H1 (cell line): ENCODE results near the gene ZNF33A. TPM values are rescaled to one million over a fixed set of nuclear protein-coding genes. Genes with fewer than 3 reads are reported as not detected.

Experiments used
- CTCF ChIA-PET: fragments of 300-600 bp; sonication (Branson Sonifier 250); formaldehyde crosslinking; loops from one replicate; lab custom pipeline; 2021; ENCODE audit not compliant: partially characterized antibody; lab: Charles Lee
- POLR2A ChIA-PET: fragments of 300-600 bp; sonication (Branson Sonifier 250); formaldehyde crosslinking; loops from one replicate; lab custom pipeline; 2021; ENCODE audit warnings: inconsistent platforms; ENCODE audit not compliant: partially characterized antibody; lab: Charles Lee
- DNase-seq, 2 experiments: peaks; one replicate each; pipeline versions ENCODE4 v3.0.0 to v3.0.0-alpha.2; 2010 to 2022; ENCODE audit warnings: low spot score in 2 of 2, low read depth in 1 of 2, mixed read lengths in 1 of 2
- FAIRE-seq: peaks from 2 replicates; lab custom pipeline; 2011; peaks lifted over from hg19 to GRCh38; lab: Jason Lieb, UNC
- H2AFZ ChIP-seq: 2 replicates; pipeline ENCODE4 v1.8.1; 2012; ENCODE audit warnings: low read length, inconsistent platforms
- H2AK5ac ChIP-seq: 2 replicates; pipeline ENCODE4 v1.6.1; 2013; ENCODE audit warnings: low read depth, low read length
- H2BK120ac ChIP-seq: replicated peaks from 2 replicates; pipeline ENCODE3; 2013; ENCODE audit warnings: low read depth, low read length, inconsistent platforms
- H2BK12ac ChIP-seq: 2 replicates; pipeline ENCODE4 v1.6.1; 2013; ENCODE audit warnings: low read depth, low read length
- H2BK15ac ChIP-seq: 2 replicates; pipeline ENCODE4 v1.6.1; 2013; ENCODE audit warnings: low read length
- H2BK20ac ChIP-seq: 2 replicates; pipeline ENCODE4 v1.6.1; 2013; ENCODE audit warnings: low read length
- H2BK5ac ChIP-seq: 2 replicates; pipeline ENCODE4 v1.6.1; 2013; ENCODE audit warnings: low read depth, low read length
- H3K14ac ChIP-seq: 2 replicates; pipeline ENCODE4 v1.6.1; 2013; ENCODE audit warnings: inconsistent platforms; ENCODE audit not compliant: insufficient read length
- H3K18ac ChIP-seq: 2 replicates; pipeline ENCODE4 v1.6.1; 2013; ENCODE audit warnings: low read length; ENCODE audit errors: extremely low read depth
- H3K23ac ChIP-seq: 2 replicates; pipeline ENCODE4 v1.6.1; 2013; ENCODE audit warnings: inconsistent platforms; ENCODE audit not compliant: insufficient read length
- H3K23me2 ChIP-seq: 2 replicates; pipeline ENCODE4 v1.6.1; 2013; ENCODE audit warnings: low read depth, low read length
- H3K27ac ChIP-seq: 2 replicates; pipeline ENCODE4 v1.6.1; 2011; ENCODE audit warnings: low read depth, low read length, inconsistent platforms
- H3K27me3 ChIP-seq, 4 experiments: replicated peaks in 1 of 4; 1 replicate in 1 of 4; 2 replicates in 3 of 4; pipeline versions ENCODE4 v1.6.1 to v1.8.1; 2011 to 2013; ENCODE audit warnings: low read length in 3 of 4, mild to moderate bottlenecking in 3 of 4, inconsistent platforms in 2 of 4, mixed read lengths in 2 of 4, moderate library complexity in 1 of 4; ENCODE audit not compliant: control insufficient read depth in 3 of 4, insufficient read depth in 3 of 4; ENCODE audit errors: extremely low read depth in 1 of 4
- H3K36me3 ChIP-seq, 4 experiments: 2 replicates each; pipeline versions ENCODE4 v1.6.1 to v1.8.1; 2011 to 2013; ENCODE audit warnings: mild to moderate bottlenecking in 4 of 4, low read length in 3 of 4, moderate library complexity in 2 of 4, control low read depth in 1 of 4, inconsistent platforms in 1 of 4; ENCODE audit not compliant: insufficient read depth in 4 of 4, control insufficient read depth in 2 of 4
- H3K4ac ChIP-seq: replicated peaks from 2 replicates; pipeline ENCODE3; 2013; ENCODE audit warnings: low read length, low read depth, mixed read lengths, inconsistent platforms; ENCODE audit not compliant: insufficient read length
- H3K4me1 ChIP-seq, 4 experiments: replicated peaks in 1 of 4; 1 replicate in 1 of 4; 2 replicates in 3 of 4; pipeline versions ENCODE4 v1.6.1 to v1.8.1; 2011 to 2013; ENCODE audit warnings: low read length in 3 of 4, inconsistent platforms in 2 of 4, mixed read lengths in 1 of 4; ENCODE audit not compliant: insufficient read depth in 4 of 4, control insufficient read depth in 3 of 4
- H3K4me2 ChIP-seq, 2 experiments: 2 replicates each; pipeline versions ENCODE4 v1.6.1 to v1.8.1; 2011 to 2013; ENCODE audit warnings: low read depth in 2 of 2, low read length in 2 of 2, control low read depth in 1 of 2, inconsistent platforms in 1 of 2, mild to moderate bottlenecking in 1 of 2; ENCODE audit not compliant: insufficient read depth in 1 of 2
- H3K4me3 ChIP-seq, 4 experiments: fragments of 200-600, 300-600 bp in 1 of 4; sonication (generic), shearing (Covaris generic), sonication (Bioruptor Twin) in 1 of 4; 2 replicates each; pipeline versions ENCODE4 v1.5.1 to v1.8.1; 2011 to 2016; ENCODE audit warnings: low read length in 4 of 4, low read depth in 3 of 4, control low read depth in 2 of 4, inconsistent platforms in 2 of 4, mild to moderate bottlenecking in 2 of 4, mixed read lengths in 1 of 4, moderate library complexity in 1 of 4; ENCODE audit not compliant: insufficient read depth in 2 of 4; ENCODE audit errors: extremely low read depth in 1 of 4
- H3K56ac ChIP-seq: replicated peaks from 2 replicates; pipeline ENCODE3; 2013; ENCODE audit warnings: low read depth, mild to moderate bottlenecking, mixed read lengths, low read length, inconsistent platforms; ENCODE audit not compliant: insufficient read length
- H3K79me1 ChIP-seq: 2 replicates; pipeline ENCODE4 v1.6.1; 2013; ENCODE audit warnings: low read depth, low read length, control low read depth
- H3K79me2 ChIP-seq, 2 experiments: 2 replicates each; pipeline versions ENCODE4 v1.6.1 to v1.8.1; 2012 to 2013; ENCODE audit warnings: low read length in 2 of 2, mild to moderate bottlenecking in 2 of 2, inconsistent platforms in 1 of 2; ENCODE audit not compliant: insufficient read depth in 2 of 2, control insufficient read depth in 1 of 2
- H3K9ac ChIP-seq, 4 experiments: replicated peaks in 1 of 4; 1 replicate in 1 of 4; 2 replicates in 3 of 4; pipeline versions ENCODE4 v1.6.1 to v1.8.1; 2011 to 2013; ENCODE audit warnings: low read depth in 3 of 4, low read length in 3 of 4, control low read depth in 2 of 4, mild to moderate bottlenecking in 2 of 4, moderate library complexity in 2 of 4, inconsistent platforms in 1 of 4; ENCODE audit errors: extremely low read depth in 1 of 4
- H3K9me3 ChIP-seq, 2 experiments: 2 replicates each; pipeline versions ENCODE4 v1.6.1 to v1.8.1; 2012 to 2013; ENCODE audit warnings: mild to moderate bottlenecking in 2 of 2, moderate library complexity in 2 of 2, control low read depth in 1 of 2, inconsistent platforms in 1 of 2, low read depth in 1 of 2, low read length in 1 of 2, mixed read lengths in 1 of 2; ENCODE audit not compliant: insufficient read depth in 2 of 2
- H4K20me1 ChIP-seq, 2 experiments: replicated peaks in 1 of 2; 2 replicates each; pipeline versions ENCODE3 to v1.8.1; 2011 to 2013; ENCODE audit warnings: inconsistent platforms in 2 of 2, low read length in 2 of 2, mild to moderate bottlenecking in 1 of 2; ENCODE audit not compliant: insufficient read depth in 2 of 2, control insufficient read depth in 1 of 2
- H4K5ac ChIP-seq: 2 replicates; pipeline ENCODE4 v1.6.1; 2013; ENCODE audit warnings: low read length, low read depth, mixed read lengths, inconsistent platforms; ENCODE audit not compliant: insufficient read length
- H4K8ac ChIP-seq: 2 replicates; pipeline ENCODE4 v1.8.0; 2013; ENCODE audit warnings: mild to moderate bottlenecking, moderate library complexity, low read length, inconsistent platforms; ENCODE audit not compliant: insufficient read depth; ENCODE audit errors: extremely low read depth
- H4K91ac ChIP-seq: replicated peaks from 2 replicates; pipeline ENCODE3; 2013; ENCODE audit warnings: low read length, mixed read lengths, inconsistent platforms; ENCODE audit not compliant: insufficient read length
- FOSL1 ChIP-seq: IDR thresholded peaks from 2 replicates; pipeline ENCODE4 v1.6.1; 2011; ENCODE audit warnings: mild to moderate bottlenecking, low read depth, low read length, moderate library complexity; ENCODE audit not compliant: insufficient read depth
- GABPA ChIP-seq: IDR thresholded peaks from 2 replicates; pipeline ENCODE4 v1.6.1; 2011; ENCODE audit warnings: mild to moderate bottlenecking, low read length, moderate library complexity, borderline replicate concordance; ENCODE audit not compliant: insufficient read depth
- GTF2F1 ChIP-seq: IDR thresholded peaks from 2 replicates; pipeline ENCODE4 v1.6.1; 2012; ENCODE audit warnings: low read depth, low read length, improper control_type of control experiment, borderline replicate concordance
- PHF8 ChIP-seq: fragments of 200-600 bp; sonication (generic); conservative IDR thresholded peaks from 2 replicates; pipeline ENCODE4 v1.7.1; 2012; ENCODE audit warnings: low read depth, mild to moderate bottlenecking, inconsistent platforms, low read length, moderate library complexity
- RFX5 ChIP-seq: IDR thresholded peaks from 2 replicates; pipeline ENCODE4 v1.6.1; 2011; ENCODE audit warnings: low read depth, low read length, improper control_type of control experiment, borderline replicate concordance
- SIN3A ChIP-seq, 2 experiments: IDR thresholded peaks in 1 of 2; conservative IDR thresholded peaks in 1 of 2; 2 replicates each; pipeline ENCODE4 v1.6.1; 2011 to 2012; ENCODE audit warnings: low read length in 2 of 2, improper control_type of control experiment in 1 of 2, low read depth in 1 of 2, mild to moderate bottlenecking in 1 of 2
- SUZ12 ChIP-seq: fragments of 200-600 bp; sonication (generic); IDR thresholded peaks from 2 replicates; pipeline ENCODE4 v1.6.1; 2012; ENCODE audit warnings: mild to moderate bottlenecking, inconsistent platforms, low read length, moderate library complexity, mixed read lengths
- TEAD4 ChIP-seq: IDR thresholded peaks from 2 replicates; pipeline ENCODE4 v1.6.1; 2012; ENCODE audit warnings: low read depth, low read length, inconsistent platforms, mixed read lengths
- polyA plus RNA-seq, 7 experiments: library from polyadenylated mRNA; depleted of rRNA in 3 of 7; stranded (reverse) in 5 of 7; unstranded in 2 of 7; fragments of >200 nt in 5 of 7; fragments of 200-250 nt in 2 of 7; gene quantifications; 1 replicate in 5 of 7; 2 replicates in 1 of 7; 4 replicates in 1 of 7; pipeline versions ENCODE4 v1.2.1 to v1.2.3, GENCODE V29; 2011 to 2013; ENCODE audit warnings: missing spikeins in 2 of 7, mixed read lengths in 2 of 7
- total RNA-seq: library from RNA; stranded (reverse); fragmentation: NEBNext Ultra II Directional; extraction: Animal tissue kit (Norgen Biotek cat#: 25700); gene quantifications from 2 replicates; pipeline ENCODE4 v1.2.1, GENCODE V29; 2021
- TF ChIP-seq, protein P1 (sequence below), 3 experiments: IDR thresholded peaks; 1 replicate in 2 of 3; 2 replicates in 1 of 3; pipeline versions ENCODE4 v1.5.1 to v1.6.1; 2011; ENCODE audit warnings: low read length in 3 of 3, mild to moderate bottlenecking in 3 of 3, inconsistent platforms in 2 of 3, low read depth in 1 of 3, moderate library complexity in 1 of 3; ENCODE audit not compliant: insufficient read depth in 1 of 3; ENCODE audit errors: control extremely low read depth in 1 of 3

Gene ZNF33A
- total and polyA plus RNA-seq, 2 of the 8 experiments (the other 6 are each of a cell fraction or from before 2014, with no cell fraction given), result 6.0 to 48.3 TPM

DNA sequence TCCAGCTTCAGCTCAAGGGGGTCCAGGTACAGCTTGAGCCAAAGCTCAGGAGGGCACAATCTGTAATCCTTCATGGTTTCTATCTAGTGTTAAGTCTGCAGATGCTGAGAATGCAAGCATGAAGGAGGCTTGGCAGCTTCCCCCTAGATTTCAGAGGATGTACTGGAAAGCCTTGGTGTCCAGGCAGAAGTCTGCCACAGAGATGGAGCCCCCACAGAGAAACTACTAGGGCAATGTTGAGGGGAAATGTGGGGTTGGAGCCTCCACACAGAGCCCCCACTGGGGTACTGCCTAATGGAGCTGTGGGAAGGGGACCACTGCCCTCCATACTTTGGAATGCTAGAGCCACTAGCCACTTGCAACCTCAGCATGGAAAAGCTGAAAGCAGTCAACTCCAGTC, 45.5 kb upstream of the ZNF33A start:
- Histone ChIP-seq H3K79me1 (no peaks in the 10 kb centered on the region), H3K14ac (no peak overlapping the region), H3K9ac (no peak overlapping the region), H4K91ac (no peak overlapping the region), H2AK5ac (no peak overlapping the region), H3K27ac (no peak overlapping the region), H3K79me2 (no peaks in the 10 kb centered on the region), H2BK15ac (no peak overlapping the region), H3K4ac (no peak overlapping the region), H2AFZ (no peak overlapping the region), H3K23ac (no peak overlapping the region), H2BK12ac (no peak overlapping the region), H4K8ac (no peak overlapping the region), H4K20me1 (no peaks in the 10 kb centered on the region), H3K56ac (no peak overlapping the region), H2BK120ac (no peak overlapping the region), H4K5ac (no peak overlapping the region), H2BK5ac (no peak overlapping the region), H3K23me2 (no peaks in the 10 kb centered on the region), H3K27me3 (no peaks in the 10 kb centered on the region), H3K4me2 (no peak overlapping the region), H2BK20ac (no peak overlapping the region), H3K4me3 (no peak overlapping the region), H3K9me3 (peaks cover 49 to 71% of the 10 kb centered on the region in 2 experiments), H3K18ac (no peak overlapping the region), H3K36me3 (no peaks in the 10 kb centered on the region), H3K4me1 (no peaks in the 10 kb centered on the region)
- POLR2A ChIA-PET, result no interaction called here
- no peak for DNase-seq
- TF ChIP-seq SUZ12, result no peak
- TF ChIP-seq TEAD4, result no peak
- TF ChIP-seq PHF8, result no peak
- TF ChIP-seq GTF2F1, result no peak
- TF ChIP-seq, protein P1, sequence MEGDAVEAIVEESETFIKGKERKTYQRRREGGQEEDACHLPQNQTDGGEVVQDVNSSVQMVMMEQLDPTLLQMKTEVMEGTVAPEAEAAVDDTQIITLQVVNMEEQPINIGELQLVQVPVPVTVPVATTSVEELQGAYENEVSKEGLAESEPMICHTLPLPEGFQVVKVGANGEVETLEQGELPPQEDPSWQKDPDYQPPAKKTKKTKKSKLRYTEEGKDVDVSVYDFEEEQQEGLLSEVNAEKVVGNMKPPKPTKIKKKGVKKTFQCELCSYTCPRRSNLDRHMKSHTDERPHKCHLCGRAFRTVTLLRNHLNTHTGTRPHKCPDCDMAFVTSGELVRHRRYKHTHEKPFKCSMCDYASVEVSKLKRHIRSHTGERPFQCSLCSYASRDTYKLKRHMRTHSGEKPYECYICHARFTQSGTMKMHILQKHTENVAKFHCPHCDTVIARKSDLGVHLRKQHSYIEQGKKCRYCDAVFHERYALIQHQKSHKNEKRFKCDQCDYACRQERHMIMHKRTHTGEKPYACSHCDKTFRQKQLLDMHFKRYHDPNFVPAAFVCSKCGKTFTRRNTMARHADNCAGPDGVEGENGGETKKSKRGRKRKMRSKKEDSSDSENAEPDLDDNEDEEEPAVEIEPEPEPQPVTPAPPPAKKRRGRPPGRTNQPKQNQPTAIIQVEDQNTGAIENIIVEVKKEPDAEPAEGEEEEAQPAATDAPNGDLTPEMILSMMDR (IDR thresholded peaks at IDR 0.05; ENCODE audit: control extremely low read depth in 1 of 3, insufficient read depth in 1 of 3, low read depth in 1 of 3, low read length in 3 of 3), result no peak
- no peak for TF ChIP-seq GABPA
- no peak for TF ChIP-seq RFX5
- no peak for TF ChIP-seq FOSL1
- TF ChIP-seq SIN3A (conservative IDR thresholded peaks at IDR 0.05 in 1 of 2, IDR thresholded peaks at IDR 0.05 in 1 of 2; ENCODE audit: low read depth in 1 of 2, low read length in 2 of 2), result no peak
- CTCF ChIA-PET, result no interaction called here
- no peak for FAIRE-seq
